T47D (cell line): ENCODE measurements around the gene FAR2.

Source experiments
- DNase-seq, 2 experiments: peaks; one replicate each; pipeline versions ENCODE4 v3.0.0 to v3.0.0-alpha.2; 2011 to 2012; ENCODE audit warnings: low read depth in 1 of 2, low spot score in 1 of 2
- JUND ChIP-seq: IDR thresholded peaks from 2 replicates; pipeline ENCODE4 v1.6.1; 2012; ENCODE audit warnings: low read depth
- in situ Hi-C: cut with HindIII; loops from 2 replicates; pipeline ENCODE4 v1.10.0; 2016; ENCODE audit warnings: low sequenced_read_pairs, low pct_unique_long_range_greater_than_20kb

FAR2 gene

DNA sequence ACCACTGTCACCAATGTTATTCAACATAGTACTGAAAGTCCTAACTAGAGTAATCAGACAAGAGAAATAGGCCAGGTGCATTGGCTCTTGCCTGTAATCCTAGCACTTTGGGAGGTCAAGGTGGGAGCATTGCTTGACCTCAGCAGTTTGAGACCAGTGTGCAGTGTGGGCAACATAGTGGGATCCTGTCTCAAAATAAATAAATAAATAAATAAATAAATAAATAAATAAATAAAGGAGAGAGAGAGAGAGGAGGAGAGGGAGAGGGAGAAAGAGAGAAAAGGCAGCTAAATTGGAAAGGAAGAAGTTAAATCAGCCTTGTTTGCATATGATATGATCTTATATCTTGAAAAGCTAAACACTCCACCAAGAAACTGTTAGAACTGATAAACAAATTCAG lies 115.3 kb downstream of the FAR2 start:
- no peak for DNase-seq
- no peak for TF ChIP-seq JUND
- in situ Hi-C loops = no loop called here

DNA sequence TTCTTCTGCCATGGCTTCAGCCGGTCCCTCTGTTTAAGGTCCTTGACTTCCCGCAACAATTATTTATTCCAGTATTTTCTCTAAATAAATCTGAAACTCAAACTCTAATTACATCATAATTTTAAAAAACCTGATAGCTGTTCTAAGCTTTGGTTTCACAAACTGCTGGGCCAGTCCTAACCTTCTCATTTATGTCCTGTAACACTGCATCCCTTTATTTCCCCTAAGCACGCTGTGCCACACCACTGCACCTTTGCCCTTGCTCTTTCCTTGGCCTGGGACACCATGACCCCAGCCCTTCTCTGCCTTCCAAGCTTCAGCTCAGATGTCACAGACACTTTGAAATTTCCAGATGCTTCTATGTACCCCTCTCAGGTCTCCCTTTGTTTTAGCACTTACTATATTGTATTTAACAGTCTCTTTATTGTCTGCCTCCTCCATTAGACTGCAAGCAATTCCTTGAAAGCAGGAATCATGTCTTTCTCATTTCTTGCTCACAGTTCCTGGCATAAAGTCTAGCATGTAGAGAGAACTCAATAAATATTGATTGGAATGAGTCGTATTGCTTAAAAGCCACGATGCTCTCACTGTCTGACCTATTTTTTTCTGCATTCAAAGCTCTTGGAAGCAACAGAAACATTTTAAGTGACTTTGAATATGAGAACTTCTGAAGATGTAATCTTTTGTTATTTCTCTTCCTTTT lies 120.8 kb downstream of the FAR2 start:
- DNase-seq = no peak
- in situ Hi-C loops = no loop called here
- no peak for TF ChIP-seq JUND

DNA sequence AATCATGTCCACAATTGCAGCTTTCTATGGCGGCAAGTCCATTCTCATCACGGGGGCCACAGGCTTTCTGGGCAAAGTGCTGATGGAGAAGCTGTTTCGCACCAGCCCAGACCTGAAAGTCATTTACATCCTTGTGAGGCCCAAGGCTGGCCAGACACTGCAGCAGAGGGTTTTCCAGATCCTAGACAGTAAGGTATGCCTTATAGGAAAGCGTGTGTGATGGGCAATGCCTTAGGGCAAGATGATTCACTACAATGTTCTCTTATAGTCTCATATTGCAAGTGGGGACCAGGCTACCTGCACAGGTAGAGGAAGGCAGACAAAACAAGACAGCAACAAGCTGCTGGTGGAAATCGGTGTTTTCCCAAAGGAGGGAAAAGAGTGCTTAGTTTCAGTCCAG lies 121.4 kb downstream of the FAR2 start:
- in situ Hi-C loops = no loop called here
- TF ChIP-seq JUND = no peak
- no peak for DNase-seq

GRCh38 chr12:29273178-29273843 lies 124.2 kb downstream of the FAR2 start:
- no peak for DNase-seq
- no peak for TF ChIP-seq JUND
- in situ Hi-C loops = no loop called here

GRCh38 chr12:29275834-29276233 lies 126.8 kb downstream of the FAR2 start:
- in situ Hi-C loops = no loop called here
- no peak for DNase-seq
- TF ChIP-seq JUND = no peak

- no peak for TF ChIP-seq JUND
- DNase-seq = no peak
- in situ Hi-C loops = no loop called here
These were observed 128.2 kb downstream of the FAR2 start for GRCh38 chr12:29277231-29277630.

- in situ Hi-C loops = no loop called here
- no peak for DNase-seq
- TF ChIP-seq JUND = no peak
These were observed 129.8 kb downstream of the FAR2 start for GRCh38 chr12:29278673-29279420.

- no peak for TF ChIP-seq JUND
- in situ Hi-C loops = no loop called here
- DNase-seq = no peak
These were observed 132.4 kb downstream of the FAR2 start for GRCh38 chr12:29281371-29282005.

DNA sequence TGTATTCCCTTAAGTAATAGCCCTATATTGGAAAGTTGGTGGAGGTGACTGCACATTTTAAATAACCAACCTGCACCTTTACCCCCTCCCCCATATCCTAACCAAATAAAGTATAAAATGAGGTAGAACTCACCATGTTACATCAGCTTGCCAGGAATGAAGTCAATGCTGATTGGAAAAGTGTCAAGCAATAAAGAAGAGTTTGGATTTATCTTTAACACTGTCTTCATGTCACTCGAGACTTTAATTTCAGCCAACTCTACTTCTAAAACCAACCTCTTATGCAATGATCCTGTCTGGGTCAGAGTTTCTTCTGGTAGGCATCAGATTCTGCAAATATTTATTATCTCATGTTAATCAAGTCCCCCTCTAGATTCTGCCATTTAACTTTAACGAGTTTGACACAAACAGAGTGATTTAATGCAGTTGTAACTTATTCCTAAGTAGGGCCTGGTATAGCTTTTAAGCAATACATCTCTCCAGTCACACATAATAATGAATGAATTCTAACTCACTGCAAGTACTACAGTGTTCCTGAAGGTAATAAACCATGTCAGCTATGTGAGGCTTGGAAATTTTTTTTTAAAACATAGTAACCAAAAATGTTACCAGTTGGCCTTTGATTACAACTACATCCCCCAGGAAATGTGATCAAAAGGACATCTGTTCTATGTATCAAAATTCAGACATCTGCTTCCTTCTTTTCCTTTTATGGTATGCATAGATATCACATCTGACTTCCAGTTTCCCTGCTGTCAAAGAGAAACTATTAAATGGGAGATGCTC lies 133.1 kb downstream of the FAR2 start:
- in situ Hi-C loops = no loop called here
- DNase-seq = no peak
- no peak for TF ChIP-seq JUND

- TF ChIP-seq JUND = no peak
- no peak for DNase-seq
These were observed 135.1 kb downstream of the FAR2 start for GRCh38 chr12:29283969-29284700.

DNA sequence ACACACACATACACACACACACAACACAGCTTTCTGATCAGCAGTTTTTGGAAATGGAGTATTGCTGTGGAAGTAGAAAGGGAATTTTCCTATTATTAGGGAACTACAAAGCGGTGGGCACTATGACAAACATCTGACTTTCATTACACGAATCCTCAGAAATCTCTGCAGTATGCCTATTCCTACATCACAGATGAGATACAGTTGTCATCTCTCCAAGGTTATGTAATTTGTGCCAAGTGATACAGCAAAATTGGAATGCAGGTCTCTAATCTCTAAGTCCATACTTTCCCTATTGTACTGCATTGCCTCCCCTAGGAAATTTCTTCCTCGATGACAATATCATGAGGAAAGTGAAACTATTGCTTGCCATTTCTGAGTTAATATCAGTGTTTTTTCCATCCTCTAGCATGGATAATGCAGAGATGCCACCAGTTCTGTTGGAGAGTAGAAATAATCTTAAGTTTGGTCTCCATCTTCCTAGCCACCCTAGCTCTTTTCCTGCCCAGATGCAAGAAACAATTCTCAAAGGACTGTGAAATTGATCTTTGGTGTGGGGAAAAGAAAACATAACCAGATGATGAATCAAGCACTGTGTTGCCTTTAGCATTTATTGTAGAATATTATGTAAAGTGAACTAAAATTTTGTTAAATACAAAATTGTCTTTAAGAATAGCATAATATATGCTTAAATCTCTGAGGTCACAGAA lies 137.2 kb downstream of the FAR2 start:
- DNase-seq = no peak
- in situ Hi-C loops = no loop called here
- TF ChIP-seq JUND = no peak

More at GRCh38 chr12:29283969-29284700, 135.1 kb downstream of the FAR2 start:
- in situ Hi-C loops = no loop called here
